ENCODE measurements around the gene STXBP2. TPM values are rescaled to one million over a fixed set of nuclear protein-coding genes. Genes with fewer than 3 reads are reported as not detected.
A peak's percentile ranks its signal among the peaks of the same experiment; 100 is the strongest.

STXBP2 gene
- total RNA-seq, 3 donors from 2014 or later (not counting 1 experiment from before 2014, with no cell fraction given): 366 to 409 (median 384) TPM

GRCh38 chr19:7645163-7645562, 8.3 kb downstream of the STXBP2 start:
- Histone ChIP-seq H3K4me3 (ENCODE audit: low read length) (no peak overlapping the region), H3K36me3 (ENCODE audit: control insufficient read depth, insufficient read depth, low read length) (peaks cover 20% of the 10 kb centered on the region), H3K27me3 (ENCODE audit: control insufficient read depth, insufficient read depth, low read length) (no peaks in the 10 kb centered on the region), H3K4me1 (ENCODE audit: control insufficient read depth, insufficient read depth, low read length) (peaks cover 9% of the 10 kb centered on the region), H3K27ac (ENCODE audit: low read length) (no peak overlapping the region), H3K9me3 (ENCODE audit: control insufficient read depth, insufficient read depth, low read length) (no peaks in the 10 kb centered on the region)
- DNase-seq (no peak), ATAC-seq (no peak)
- intact Hi-C loops (cut with micrococcal nuclease): no loop called here
- no peak for TF ChIP-seq CTCF (IDR thresholded peaks at IDR 0.05)
- no peak overlapping the region for H3K4me3 Mint-ChIP-seq
- no peaks in the 10 kb centered on the region for H3K36me3 Mint-ChIP-seq
- no peaks in the 10 kb centered on the region for H3K27me3 Mint-ChIP-seq (ENCODE audit: low read depth in 2 of 2)
- H3K4me1 Mint-ChIP-seq: peaks cover 2 to 9% of the 10 kb centered on the region in 2 donors
- H3K9me3 Mint-ChIP-seq: peaks cover 0 to under 1% of the 10 kb centered on the region in 2 donors
- 86% methylated on average over 14 of the region's 14 CpGs for WGBS (ENCODE audit: insufficient coverage)
- H3K27ac Mint-ChIP-seq: no peak overlapping the region

- Mint-ChIP-seq H3K4me1 (peaks cover 0 to 6% of the 10 kb centered on the region in 2 donors), H3K27ac (peak overlapping the region in 1 of 2 donors; percentile 44), H3K27me3 (ENCODE audit: low read depth in 2 of 2) (no peaks in the 10 kb centered on the region), H3K4me3 (no peak overlapping the region), H3K36me3 (no peaks in the 10 kb centered on the region), H3K9me3 (no peaks in the 10 kb centered on the region)
- no peak for ATAC-seq
- Histone ChIP-seq H3K4me1 (ENCODE audit: control insufficient read depth, insufficient read depth, low read length) (peaks cover 9% of the 10 kb centered on the region), H3K9me3 (ENCODE audit: control insufficient read depth, insufficient read depth, low read length) (no peaks in the 10 kb centered on the region), H3K27me3 (ENCODE audit: control insufficient read depth, insufficient read depth, low read length) (no peaks in the 10 kb centered on the region), H3K27ac (ENCODE audit: low read length) (no peak overlapping the region), H3K4me3 (ENCODE audit: low read length) (no peak overlapping the region), H3K36me3 (ENCODE audit: control insufficient read depth, insufficient read depth, low read length) (peaks cover 20% of the 10 kb centered on the region)
- intact Hi-C loops (cut with micrococcal nuclease): no loop called here
- TF ChIP-seq CTCF (IDR thresholded peaks at IDR 0.05): no peak
- 90% methylated on average over 20 of the region's 20 CpGs for WGBS (ENCODE audit: insufficient coverage)
- no peak for DNase-seq
Observed at GRCh38 chr19:7645656-7646425, 8.9 kb downstream of the STXBP2 start.

- Mint-ChIP-seq H3K36me3 (no peaks in the 10 kb centered on the region), H3K27me3 (ENCODE audit: low read depth in 2 of 2) (no peaks in the 10 kb centered on the region), H3K9me3 (no peaks in the 10 kb centered on the region), H3K4me1 (peaks cover 0 to 6% of the 10 kb centered on the region in 2 donors), H3K27ac (no peak overlapping the region), H3K4me3 (no peak overlapping the region)
- Histone ChIP-seq H3K9me3 (ENCODE audit: control insufficient read depth, insufficient read depth, low read length) (no peaks in the 10 kb centered on the region), H3K27ac (ENCODE audit: low read length) (no peak overlapping the region), H3K4me3 (ENCODE audit: low read length) (no peak overlapping the region), H3K36me3 (ENCODE audit: control insufficient read depth, insufficient read depth, low read length) (peaks cover 20% of the 10 kb centered on the region), H3K4me1 (ENCODE audit: control insufficient read depth, insufficient read depth, low read length) (peaks cover 9% of the 10 kb centered on the region), H3K27me3 (ENCODE audit: control insufficient read depth, insufficient read depth, low read length) (no peaks in the 10 kb centered on the region)
- DNase-seq: no peak
- TF ChIP-seq CTCF (IDR thresholded peaks at IDR 0.05): no peak
- intact Hi-C loops (cut with micrococcal nuclease): no loop called here
- 92% methylated on average over 8 of the region's 8 CpGs for WGBS (ENCODE audit: insufficient coverage)
- no peak for ATAC-seq
Observed at GRCh38 chr19:7646426-7646700, 9.5 kb downstream of the STXBP2 start.

- H3K27me3 ChIP-seq (ENCODE audit: control insufficient read depth, insufficient read depth, low read length): no peaks in the 10 kb centered on the region
- H3K36me3 Mint-ChIP-seq: no peaks in the 10 kb centered on the region
- H3K4me1 Mint-ChIP-seq: peaks cover 1 to 7% of the 10 kb centered on the region in 2 donors
- H3K4me3 Mint-ChIP-seq: no peak overlapping the region
- H3K36me3 ChIP-seq (ENCODE audit: control insufficient read depth, insufficient read depth, low read length): peaks cover 18% of the 10 kb centered on the region
- WGBS (ENCODE audit: insufficient coverage): 97% methylated on average over 26 of the region's 26 CpGs
- no peak overlapping the region for H3K27ac Mint-ChIP-seq
- H3K4me3 ChIP-seq (ENCODE audit: low read length): no peak overlapping the region
- H3K27ac ChIP-seq (ENCODE audit: low read length): no peak overlapping the region
- peaks cover 14% of the 10 kb centered on the region for H3K4me1 ChIP-seq (ENCODE audit: control insufficient read depth, insufficient read depth, low read length)
- H3K9me3 Mint-ChIP-seq: no peaks in the 10 kb centered on the region
- no peak for DNase-seq
- no peaks in the 10 kb centered on the region for H3K9me3 ChIP-seq (ENCODE audit: control insufficient read depth, insufficient read depth, low read length)
- TF ChIP-seq CTCF (IDR thresholded peaks at IDR 0.05): no peak
- ATAC-seq: no peak
- intact Hi-C loops (cut with micrococcal nuclease): no loop called here
- H3K27me3 Mint-ChIP-seq (ENCODE audit: low read depth in 2 of 2): no peaks in the 10 kb centered on the region
Observed at GRCh38 chr19:7647156-7647555, 10.2 kb downstream of the STXBP2 start.
